ENCODE results near the gene STK25.

- TF ChIP-seq EZH2 (IDR thresholded peaks at IDR 0.05; ENCODE audit: insufficient read depth, low read length): no peak
- TF ChIP-seq CTCF (IDR thresholded peaks at IDR 0.05; ENCODE audit: insufficient read depth, low read depth, low read length): no peak
Measured at GRCh38 chr2:241454837-241455485, 53.4 kb downstream of the STK25 start.
